B cell (primary cell): ENCODE measurements around the gene CAT. TPM values are rescaled to one million over a fixed set of nuclear protein-coding genes. Genes with fewer than 3 reads are reported as not detected.

Experiments
- ATAC-seq: fragments of 200-7000 bp; cut with Tn5 transposase; one replicate; pipeline ENCODE4 v1.10.0; 2021; ENCODE audit warnings: low read depth, mild to moderate bottlenecking, moderate number of reproducible peaks, moderate library complexity
- CTCF ChIA-PET: fragments of 350-600 bp; sonication (Branson Sonifier 250); formaldehyde crosslinking; loops from one replicate; lab custom pipeline; 2021; ENCODE audit warnings: antibody characterized with exemption, inconsistent platforms; lab: Charles Lee
- POLR2A ChIA-PET: fragments of 350-600 bp; sonication (Branson Sonifier 250); formaldehyde crosslinking; loops from one replicate; lab custom pipeline; 2021; ENCODE audit warnings: antibody characterized with exemption; lab: Charles Lee
- DNase-seq: peaks from one replicate; pipeline ENCODE4 v3.0.0; 2013
- H2AFZ ChIP-seq: 2 replicates; pipeline ENCODE4 v1.6.1; 2012; ENCODE audit warnings: mild to moderate bottlenecking, low read depth, low read length; ENCODE audit not compliant: insufficient read depth, poor library complexity, severe bottlenecking
- H3K27ac ChIP-seq, 2 donors: 1 replicate in 1 of 2; 2 replicates in 1 of 2; pipeline ENCODE4 v1.5.1; 2012 to 2013; ENCODE audit warnings: low read length in 2 of 2, mild to moderate bottlenecking in 2 of 2, moderate library complexity in 1 of 2
- H3K27me3 ChIP-seq, 4 experiments: fragments of 200-600 bp in 1 of 4; sonication (generic) in 1 of 4; replicated peaks in 1 of 4; 1 replicate in 2 of 4; 2 replicates in 2 of 4; pipeline versions ENCODE4 v1.6.1 to v1.7.0; 2013 to 2016; ENCODE audit warnings: low read length in 3 of 4, mild to moderate bottlenecking in 2 of 4, mixed read lengths in 1 of 4, moderate library complexity in 1 of 4; ENCODE audit not compliant: insufficient read depth in 4 of 4, control insufficient read depth in 3 of 4; ENCODE audit errors: control extremely low read depth in 1 of 4
- H3K36me3 ChIP-seq, 2 experiments: replicated peaks in 1 of 2; 1 replicate in 1 of 2; 2 replicates in 1 of 2; pipeline versions ENCODE4 v1.6.1 to v1.7.1; 2013; ENCODE audit warnings: low read length in 1 of 2; ENCODE audit not compliant: insufficient read depth in 2 of 2, control insufficient read depth in 1 of 2; ENCODE audit errors: control extremely low read depth in 1 of 2, extremely low read depth in 1 of 2
- H3K4me1 ChIP-seq, 2 donors: fragments of 200-600 bp in 1 of 2; sonication (generic) in 1 of 2; 1 replicate in 1 of 2; 2 replicates in 1 of 2; pipeline versions ENCODE4 v1.5.1 to v1.6.1; 2013 to 2017; ENCODE audit warnings: low read length in 2 of 2; ENCODE audit not compliant: control insufficient read depth in 2 of 2, insufficient read depth in 2 of 2
- H3K4me2 ChIP-seq: replicated peaks from 2 replicates; pipeline ENCODE3; 2012; ENCODE audit warnings: mild to moderate bottlenecking, low read depth, low read length; ENCODE audit not compliant: poor library complexity, severe bottlenecking
- H3K4me3 ChIP-seq, 5 experiments: fragments of 200-600 bp in 1 of 5; sonication (generic) in 1 of 5; 1 replicate in 3 of 5; 2 replicates in 2 of 5; pipeline versions ENCODE4 v1.5.1 to v1.7.0; 2011 to 2016; ENCODE audit warnings: low read length in 4 of 5, mild to moderate bottlenecking in 4 of 5, low read depth in 2 of 5, control low read depth in 1 of 5, moderate library complexity in 1 of 5; ENCODE audit not compliant: insufficient read depth in 1 of 5; ENCODE audit errors: control extremely low read depth in 1 of 5, extremely low read depth in 1 of 5
- H3K79me2 ChIP-seq: fragments of 200-600 bp; sonication (generic); one replicate; pipeline ENCODE4 v1.6.0; 2016; ENCODE audit warnings: low read length; ENCODE audit not compliant: control insufficient read depth, insufficient read depth
- H3K9ac ChIP-seq: fragments of 200-600 bp; sonication (generic); 2 replicates; pipeline ENCODE4 v1.6.1; 2017; ENCODE audit warnings: mild to moderate bottlenecking, low read length, moderate library complexity
- H3K9me3 ChIP-seq, 3 donors: one replicate each; pipeline versions ENCODE4 v1.6.1 to v1.7.1; 2013; ENCODE audit warnings: low read length in 2 of 3; ENCODE audit not compliant: control insufficient read depth in 2 of 3, insufficient read depth in 1 of 3; ENCODE audit errors: control extremely low read depth in 1 of 3
- H4K20me1 ChIP-seq: 2 replicates; pipeline ENCODE4 v1.6.0; 2012; ENCODE audit warnings: mild to moderate bottlenecking, low read length; ENCODE audit not compliant: insufficient read depth, control insufficient read depth, poor library complexity, severe bottlenecking
- H3K27ac Mint-ChIP-seq: one replicate; pipeline ENCODE4 v1.8.0; 2021; ENCODE audit warnings: mixed read lengths
- H3K27me3 Mint-ChIP-seq: one replicate; pipeline ENCODE4 v1.8.0; 2021; ENCODE audit warnings: mixed read lengths
- H3K4me1 Mint-ChIP-seq: one replicate; pipeline ENCODE4 v1.8.0; 2021; ENCODE audit warnings: mixed read lengths
- H3K4me3 Mint-ChIP-seq: one replicate; pipeline ENCODE4 v1.8.0; 2021; ENCODE audit warnings: mixed read lengths
- H3K9me3 Mint-ChIP-seq: one replicate; pipeline ENCODE4 v1.8.0; 2022; ENCODE audit warnings: mixed read lengths; ENCODE audit not compliant: insufficient read depth
- CTCF ChIP-seq: fragments of 200-600 bp; IDR thresholded peaks from one replicate; pipeline ENCODE4 v1.8.0; 2022; ENCODE audit warnings: antibody characterized with exemption, mild to moderate bottlenecking
- EZH2 ChIP-seq: IDR thresholded peaks from 2 replicates; pipeline ENCODE4 v1.6.1; 2012; ENCODE audit warnings: borderline replicate concordance, low read depth, mild to moderate bottlenecking, moderate library complexity, low read length; ENCODE audit not compliant: insufficient read depth, poor library complexity, severe bottlenecking
- WGBS: methylation state at CpG from one replicate; pipeline ENCODE4 v1.1.5; 2013; ENCODE audit warnings: missing lambda C conversion rate; ENCODE audit not compliant: insufficient coverage; 5-methylcytosine and 5-hydroxymethylcytosine counted together
- intact Hi-C: fragments of 100-400 bp; cut with micrococcal nuclease; formaldehyde crosslinking; loops from one replicate; pipeline ENCODE4 v1.10.0; 2022
- polyA plus RNA-seq: library from polyadenylated mRNA; depleted of rRNA; stranded (reverse); fragments of >200 nt; gene quantifications from 2 replicates; pipeline ENCODE4 v1.2.3, GENCODE V29; 2012
- total RNA-seq, 2 donors: library from RNA; stranded (reverse); fragments of 120-200 nt in 1 of 2; gene quantifications; 1 replicate in 1 of 2; 2 replicates in 1 of 2; pipeline versions ENCODE4 v1.2.3 to v1.2.4, GENCODE V29; 2013 to 2022

The CAT gene
- total and polyA plus RNA-seq, 2 donors (not counting 1 experiment from before 2014, with no cell fraction given) = 83.2 to 91.7 TPM

- peaks cover 67% of the 10 kb centered on the region for H3K4me1 Mint-ChIP-seq
- no peak overlapping the region for H3K4me3 Mint-ChIP-seq
- no peak overlapping the region for H3K9ac ChIP-seq
- H3K4me3 ChIP-seq = no peak overlapping the region
- no peak overlapping the region for H2AFZ ChIP-seq
- intact Hi-C loops = no loop called here
- CTCF ChIA-PET = interaction anchor here (1.9 kb wide), 1 partner anchor 272 kb away, joined by 5 read pairs; no protein-coding TSS in a partner anchor
- 82% methylated on average over 4 of the region's 4 CpGs for WGBS
- ATAC-seq (no peak), DNase-seq (no peak)
- peaks cover 73% of the 10 kb centered on the region for H3K79me2 ChIP-seq
- no peaks in the 10 kb centered on the region for H3K9me3 ChIP-seq
- no peak overlapping the region for H3K27ac ChIP-seq
- peaks cover 80% of the 10 kb centered on the region for H4K20me1 ChIP-seq
- H3K36me3 ChIP-seq = peaks cover 4 to 22% of the 10 kb centered on the region in 2 experiments
- no peaks in the 10 kb centered on the region for H3K9me3 Mint-ChIP-seq
- no peaks in the 10 kb centered on the region for H3K27me3 Mint-ChIP-seq
- no peak overlapping the region for H3K4me2 ChIP-seq
- TF ChIP-seq CTCF (no peak), EZH2 (no peak)
- peaks cover 46 to 54% of the 10 kb centered on the region in 2 donors for H3K4me1 ChIP-seq
- H3K27me3 ChIP-seq = no peaks in the 10 kb centered on the region
- no peak overlapping the region for H3K27ac Mint-ChIP-seq
- POLR2A ChIA-PET = no interaction called here
Measured at GRCh38 chr11:34445956-34446355, 7.2 kb downstream of the CAT start.

- Histone ChIP-seq H3K36me3 (peaks cover 4 to 27% of the 10 kb centered on the region in 2 experiments), H3K79me2 (peaks cover 69% of the 10 kb centered on the region), H3K4me2 (no peak overlapping the region), H3K27ac (no peak overlapping the region), H3K4me3 (no peak overlapping the region), H2AFZ (no peak overlapping the region), H3K27me3 (no peaks in the 10 kb centered on the region), H4K20me1 (peaks cover 76% of the 10 kb centered on the region), H3K9ac (no peak overlapping the region), H3K9me3 (no peaks in the 10 kb centered on the region), H3K4me1 (peaks cover 45 to 50% of the 10 kb centered on the region in 2 donors)
- CTCF ChIA-PET = interaction anchor here (1.9 kb wide), 1 partner anchor 272 kb away, joined by 5 read pairs; no protein-coding TSS in a partner anchor
- Mint-ChIP-seq H3K4me1 (peaks cover 65% of the 10 kb centered on the region), H3K27me3 (no peaks in the 10 kb centered on the region), H3K9me3 (no peaks in the 10 kb centered on the region), H3K4me3 (no peak overlapping the region), H3K27ac (no peak overlapping the region)
- no peak for ATAC-seq
- POLR2A ChIA-PET = no interaction called here
- DNase-seq = no peak
- 82% methylated on average over 3 of the region's 5 CpGs for WGBS
- TF ChIP-seq CTCF (no peak), EZH2 (no peak)
- intact Hi-C loops = no loop called here
Measured at GRCh38 chr11:34446386-34446785, 7.7 kb downstream of the CAT start.
